ENCODE data around the gene NCOA7.

NCOA7 gene

GRCh38 chr6:125959041-125959440 is 168.3 kb downstream of the NCOA7 start:
- H3K79me2 ChIP-seq (ENCODE audit: insufficient read depth, low read depth): no peaks in the 10 kb centered on the region; the same call in 1 of the 2 replicates
- H4K20me1 ChIP-seq (ENCODE audit: insufficient read depth): no peaks in the 10 kb centered on the region
- H3K36me3 ChIP-seq (ENCODE audit: insufficient read depth): no peaks in the 10 kb centered on the region
- H3K4me3 ChIP-seq (IDR thresholded peaks at IDR 0.05; ENCODE audit: insufficient read depth, low read depth, low read length): no peak overlapping the region
- no peak overlapping the region for H3K27ac ChIP-seq
- H3K9ac ChIP-seq: no peak overlapping the region
- no peaks in the 10 kb centered on the region for H3K27me3 ChIP-seq (ENCODE audit: insufficient read depth, low read depth)
- no peak overlapping the region for H2AFZ ChIP-seq (ENCODE audit: low read depth)
- peaks cover 12% of the 10 kb centered on the region for H3K4me1 ChIP-seq (ENCODE audit: low read depth, poor library complexity, severe bottlenecking)
- no peak overlapping the region for H3K4me2 ChIP-seq
- TF ChIP-seq CTCF (conservative IDR thresholded peaks at IDR 0.05; ENCODE audit: low read depth, low read length): no peak

- H3K4me3 ChIP-seq (IDR thresholded peaks at IDR 0.05; ENCODE audit: insufficient read depth, low read depth, low read length): no peak overlapping the region
- no peaks in the 10 kb centered on the region for H3K27me3 ChIP-seq (ENCODE audit: insufficient read depth, low read depth)
- no peak overlapping the region for H3K27ac ChIP-seq
- no peaks in the 10 kb centered on the region; the same call in 1 of the 2 replicates for H3K79me2 ChIP-seq (ENCODE audit: insufficient read depth, low read depth)
- no peak overlapping the region for H2AFZ ChIP-seq (ENCODE audit: low read depth)
- TF ChIP-seq CTCF (conservative IDR thresholded peaks at IDR 0.05; ENCODE audit: low read depth, low read length): no peak
- H4K20me1 ChIP-seq (ENCODE audit: insufficient read depth): no peaks in the 10 kb centered on the region
- H3K4me1 ChIP-seq (ENCODE audit: low read depth, poor library complexity, severe bottlenecking): peaks cover 8% of the 10 kb centered on the region
- no peaks in the 10 kb centered on the region for H3K36me3 ChIP-seq (ENCODE audit: insufficient read depth)
- H3K9ac ChIP-seq: no peak overlapping the region
- no peak overlapping the region for H3K4me2 ChIP-seq
These were observed 170.4 kb downstream of the NCOA7 start for GRCh38 chr6:125961117-125961516.

DNA sequence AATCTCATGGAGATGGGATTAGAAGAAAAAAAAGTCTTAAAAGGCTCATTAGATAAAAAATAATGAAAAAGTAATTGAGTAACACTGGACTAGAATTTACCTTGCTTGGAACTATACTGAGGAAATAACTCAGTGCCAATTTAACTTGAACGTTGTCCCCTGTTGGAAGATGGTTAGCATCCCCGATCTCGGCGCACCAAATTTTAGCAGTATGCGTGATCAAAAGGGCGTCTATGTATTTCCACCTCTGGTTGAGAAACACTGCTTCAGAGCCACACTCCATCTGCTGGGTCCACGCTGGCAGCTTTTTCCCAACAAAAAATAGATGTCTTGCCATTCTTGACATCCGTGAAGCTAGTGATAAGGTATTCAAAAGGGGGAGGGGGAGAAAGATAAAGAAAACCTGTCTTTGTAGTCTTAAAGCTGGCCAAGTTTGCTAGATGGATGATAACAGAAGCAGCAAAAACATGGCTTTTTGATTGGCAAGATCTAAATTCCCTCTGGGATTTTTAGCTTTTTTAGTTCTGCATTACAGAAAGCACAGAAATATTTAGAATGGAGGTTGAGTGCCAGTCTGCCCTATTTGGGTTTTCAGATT is 172.2 kb downstream of the NCOA7 start:
- Histone ChIP-seq H3K27me3 (ENCODE audit: insufficient read depth, low read depth) (no peaks in the 10 kb centered on the region), H3K27ac (no peak overlapping the region), H3K79me2 (ENCODE audit: insufficient read depth, low read depth) (no peaks in the 10 kb centered on the region; the same call in 1 of the 2 replicates), H3K4me1 (ENCODE audit: low read depth, poor library complexity, severe bottlenecking) (no peaks in the 10 kb centered on the region), H3K9ac (no peak overlapping the region), H3K4me2 (no peak overlapping the region), H2AFZ (ENCODE audit: low read depth) (no peak overlapping the region), H3K4me3 (IDR thresholded peaks at IDR 0.05; ENCODE audit: insufficient read depth, low read depth, low read length) (no peak overlapping the region), H3K36me3 (ENCODE audit: insufficient read depth) (no peaks in the 10 kb centered on the region), H4K20me1 (ENCODE audit: insufficient read depth) (no peaks in the 10 kb centered on the region)
- no peak for TF ChIP-seq CTCF (conservative IDR thresholded peaks at IDR 0.05; ENCODE audit: low read depth, low read length)

DNA sequence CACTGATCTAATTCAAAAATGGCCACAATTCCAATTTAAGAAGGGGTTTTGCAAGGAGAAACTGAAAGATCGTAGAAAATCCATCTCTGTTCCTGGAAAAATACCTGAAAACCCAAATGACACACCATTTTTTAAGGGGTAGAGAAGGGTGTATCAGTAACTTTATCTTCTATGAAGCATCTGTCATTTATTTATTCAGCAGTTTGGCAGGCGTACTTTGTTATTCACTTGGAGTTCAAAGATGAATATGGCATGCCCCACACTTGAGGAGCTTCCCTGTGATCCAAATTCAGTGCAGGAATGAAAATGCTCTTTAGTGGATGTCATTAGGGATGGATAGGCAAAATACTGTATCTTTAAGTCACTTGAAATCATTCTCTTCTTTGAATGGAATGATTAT is 173.1 kb downstream of the NCOA7 start:
- H2AFZ ChIP-seq (ENCODE audit: low read depth): no peak overlapping the region
- H3K27ac ChIP-seq: no peak overlapping the region
- TF ChIP-seq CTCF (conservative IDR thresholded peaks at IDR 0.05; ENCODE audit: low read depth, low read length): no peak
- H3K79me2 ChIP-seq (ENCODE audit: insufficient read depth, low read depth): no peaks in the 10 kb centered on the region
- H3K27me3 ChIP-seq (ENCODE audit: insufficient read depth, low read depth): no peaks in the 10 kb centered on the region
- H3K4me1 ChIP-seq (ENCODE audit: low read depth, poor library complexity, severe bottlenecking): no peaks in the 10 kb centered on the region
- no peak overlapping the region for H3K4me3 ChIP-seq (IDR thresholded peaks at IDR 0.05; ENCODE audit: insufficient read depth, low read depth, low read length)
- no peak overlapping the region for H3K9ac ChIP-seq
- H4K20me1 ChIP-seq (ENCODE audit: insufficient read depth): no peaks in the 10 kb centered on the region
- H3K4me2 ChIP-seq: no peak overlapping the region
- no peaks in the 10 kb centered on the region for H3K36me3 ChIP-seq (ENCODE audit: insufficient read depth)
